Thyroid gland (tissue), 4 donors: Measurements from ENCODE around the gene NMNAT2. TPM values are rescaled to one million over a fixed set of nuclear protein-coding genes. Genes with fewer than 3 reads are reported as not detected.
"Not testable (repeated sequence)": the region's sequence is repeated elsewhere in the genome, so short reads cannot be mapped to it uniquely, and the experiment has no call there.

ENCODE experiments used
- DNase-seq, 2 donors: peaks; one replicate each; pipeline ENCODE4 v3.0.0-alpha.2; 2019
- H3K27ac ChIP-seq, 3 donors: fragments of 200-600 bp; sonication (generic); 1 replicate in 2 of 3; 2 replicates in 1 of 3; pipeline ENCODE4 v1.5.1; 2016 to 2019; ENCODE audit warnings: mild to moderate bottlenecking in 1 of 3, moderate library complexity in 1 of 3
- H3K27me3 ChIP-seq: fragments of 200-600 bp; sonication (generic); one replicate; pipeline ENCODE4 v1.5.1; 2019
- H3K36me3 ChIP-seq, 2 donors: fragments of 200-600 bp; sonication (generic); one replicate each; pipeline ENCODE4 v1.5.1; 2016 to 2019
- H3K4me1 ChIP-seq, 2 donors: fragments of 200-600 bp; sonication (generic); one replicate each; pipeline ENCODE4 v1.5.1; 2017 to 2019
- H3K4me3 ChIP-seq, 3 donors: fragments of 200-600 bp; sonication (generic); replicated peaks in 1 of 3; 1 replicate in 2 of 3; 2 replicates in 1 of 3; pipeline ENCODE4 v1.5.1; 2016; ENCODE audit warnings: mild to moderate bottlenecking in 1 of 3
- H3K9me3 ChIP-seq: fragments of 200-600 bp; sonication (generic); one replicate; pipeline ENCODE4 v1.5.1; 2017
- POLR2A ChIP-seq, 2 donors: fragments of 450-650 bp; IDR thresholded peaks; one replicate each; pipeline ENCODE4 v1.6.1; 2017; ENCODE audit warnings: antibody characterized with exemption in 2 of 2, mild to moderate bottlenecking in 2 of 2, moderate library complexity in 1 of 2
- WGBS, 2 donors: methylation state at CpG; one replicate each; pipeline ENCODE4 v1.1.5; 2017; 5-methylcytosine and 5-hydroxymethylcytosine counted together
- intact Hi-C: fragments of 100-400 bp; cut with DNase I; formaldehyde crosslinking; loops from one replicate; pipeline ENCODE4 v1.15.1; 2023
- total RNA-seq, 4 donors: library from RNA; depleted of rRNA; stranded (reverse); fragments of >200 nt; gene quantifications; one replicate each; pipeline ENCODE4 v1.2.3, GENCODE V29; 2016
- TF ChIP-seq, protein P1 (sequence below), 6 experiments: fragments of 200-600 bp in 3 of 6; fragments of 450-650 bp in 3 of 6; sonication (generic) in 3 of 6; IDR thresholded peaks; one replicate each; pipeline ENCODE4 v1.5.1; 2016 to 2019; ENCODE audit warnings: antibody characterized with exemption in 6 of 6, mild to moderate bottlenecking in 2 of 6, inconsistent platforms in 1 of 6, moderate library complexity in 1 of 6

Gene NMNAT2
- total RNA-seq, 4 donors from 2014 or later, result 7.6 to 39.5 (median 17.3) TPM

DNA sequence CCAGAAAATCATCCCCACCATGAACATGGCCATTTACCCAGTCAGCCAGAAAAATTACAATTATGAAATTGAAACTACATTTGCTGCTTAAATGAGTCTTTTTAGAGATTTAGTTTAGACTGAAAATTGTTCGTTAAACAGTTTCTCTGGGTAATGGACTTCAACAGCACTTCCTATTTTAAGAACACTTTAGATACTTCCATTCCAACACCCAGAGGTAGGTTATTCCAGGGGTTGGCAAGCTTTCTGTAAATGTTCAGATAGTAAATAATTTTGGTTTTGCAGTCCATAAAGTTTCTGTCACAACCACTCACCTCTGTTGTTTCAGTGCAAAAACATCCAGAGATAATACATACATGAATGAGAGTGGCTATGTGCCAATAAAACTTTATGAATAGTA is 10.2 kb downstream of the NMNAT2 start:
- Histone ChIP-seq H3K27me3 (no peaks in the 10 kb centered on the region), H3K9me3 (no peaks in the 10 kb centered on the region), H3K27ac (no peak overlapping the region), H3K36me3 (no peaks in the 10 kb centered on the region), H3K4me3 (no peak overlapping the region), H3K4me1 (no peaks in the 10 kb centered on the region)
- no peak for DNase-seq
- intact Hi-C loops, result no loop called here
- WGBS, 2 donors, result 83 to 85% methylated on average over 1 of the region's 1 CpG
- no peak for TF ChIP-seq POLR2A (IDR thresholded peaks at IDR 0.05)
- TF ChIP-seq, protein P1, sequence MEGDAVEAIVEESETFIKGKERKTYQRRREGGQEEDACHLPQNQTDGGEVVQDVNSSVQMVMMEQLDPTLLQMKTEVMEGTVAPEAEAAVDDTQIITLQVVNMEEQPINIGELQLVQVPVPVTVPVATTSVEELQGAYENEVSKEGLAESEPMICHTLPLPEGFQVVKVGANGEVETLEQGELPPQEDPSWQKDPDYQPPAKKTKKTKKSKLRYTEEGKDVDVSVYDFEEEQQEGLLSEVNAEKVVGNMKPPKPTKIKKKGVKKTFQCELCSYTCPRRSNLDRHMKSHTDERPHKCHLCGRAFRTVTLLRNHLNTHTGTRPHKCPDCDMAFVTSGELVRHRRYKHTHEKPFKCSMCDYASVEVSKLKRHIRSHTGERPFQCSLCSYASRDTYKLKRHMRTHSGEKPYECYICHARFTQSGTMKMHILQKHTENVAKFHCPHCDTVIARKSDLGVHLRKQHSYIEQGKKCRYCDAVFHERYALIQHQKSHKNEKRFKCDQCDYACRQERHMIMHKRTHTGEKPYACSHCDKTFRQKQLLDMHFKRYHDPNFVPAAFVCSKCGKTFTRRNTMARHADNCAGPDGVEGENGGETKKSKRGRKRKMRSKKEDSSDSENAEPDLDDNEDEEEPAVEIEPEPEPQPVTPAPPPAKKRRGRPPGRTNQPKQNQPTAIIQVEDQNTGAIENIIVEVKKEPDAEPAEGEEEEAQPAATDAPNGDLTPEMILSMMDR (IDR thresholded peaks at IDR 0.05), result no peak

DNA sequence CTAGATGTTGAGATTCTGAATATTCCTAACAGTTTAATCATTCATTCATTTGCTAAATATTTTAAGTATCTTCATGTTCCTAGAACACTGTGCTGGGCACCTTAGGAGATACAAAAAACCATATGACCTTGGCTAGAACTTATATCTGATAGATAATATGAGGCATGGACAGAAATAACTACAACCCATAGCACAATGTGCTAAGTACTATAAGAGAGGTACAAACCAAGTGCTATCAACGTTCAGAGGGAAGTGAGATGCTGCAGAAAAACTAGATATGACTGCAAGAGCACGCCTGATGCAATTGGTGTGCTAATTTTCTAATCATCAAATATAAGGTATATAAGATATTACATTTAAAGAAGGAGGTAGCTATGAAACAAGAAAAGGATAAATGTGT is 10.7 kb downstream of the NMNAT2 start:
- no peak overlapping the region for H3K4me3 ChIP-seq
- no peaks in the 10 kb centered on the region for H3K9me3 ChIP-seq
- 75 to 84% methylated on average over 2 of the region's 2 CpGs for WGBS, 2 donors
- no peak for DNase-seq
- no peak overlapping the region for H3K27ac ChIP-seq
- H3K4me1 ChIP-seq, result no peaks in the 10 kb centered on the region
- intact Hi-C loops, result no loop called here
- H3K27me3 ChIP-seq, result no peaks in the 10 kb centered on the region
- TF ChIP-seq, protein P1 (IDR thresholded peaks at IDR 0.05), result no peak
- no peak for TF ChIP-seq POLR2A (IDR thresholded peaks at IDR 0.05)
- no peaks in the 10 kb centered on the region for H3K36me3 ChIP-seq

DNA sequence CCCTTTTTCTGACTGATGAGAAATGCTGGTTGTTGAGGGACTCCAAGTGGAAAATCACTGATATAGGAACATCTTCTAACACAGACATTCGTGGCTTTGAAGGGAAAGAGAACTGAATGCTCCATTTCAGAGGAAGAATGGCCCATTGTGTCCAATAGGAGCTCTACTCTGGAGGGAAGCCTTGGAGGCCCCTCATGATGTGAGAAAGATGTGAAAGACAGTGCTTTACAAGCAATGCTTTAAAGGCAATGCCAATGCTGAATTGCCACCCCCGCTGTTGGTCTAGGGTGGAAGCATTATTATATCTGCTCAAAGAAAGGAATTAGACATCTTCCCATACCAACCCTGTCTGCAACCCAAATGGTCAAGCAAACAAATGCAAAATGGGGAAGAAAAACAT is 13.7 kb downstream of the NMNAT2 start:
- TF ChIP-seq, protein P1 (IDR thresholded peaks at IDR 0.05), result no peak
- TF ChIP-seq POLR2A (IDR thresholded peaks at IDR 0.05), result no peak
- Histone ChIP-seq H3K36me3 (no peaks in the 10 kb centered on the region), H3K4me3 (no peak overlapping the region), H3K27me3 (no peaks in the 10 kb centered on the region), H3K4me1 (no peaks in the 10 kb centered on the region), H3K9me3 (no peaks in the 10 kb centered on the region), H3K27ac (no peak overlapping the region)
- intact Hi-C loops, result no loop called here
- WGBS, 2 donors, result 49 to 60% methylated on average over 2 of the region's 2 CpGs
- DNase-seq, result no peak

DNA sequence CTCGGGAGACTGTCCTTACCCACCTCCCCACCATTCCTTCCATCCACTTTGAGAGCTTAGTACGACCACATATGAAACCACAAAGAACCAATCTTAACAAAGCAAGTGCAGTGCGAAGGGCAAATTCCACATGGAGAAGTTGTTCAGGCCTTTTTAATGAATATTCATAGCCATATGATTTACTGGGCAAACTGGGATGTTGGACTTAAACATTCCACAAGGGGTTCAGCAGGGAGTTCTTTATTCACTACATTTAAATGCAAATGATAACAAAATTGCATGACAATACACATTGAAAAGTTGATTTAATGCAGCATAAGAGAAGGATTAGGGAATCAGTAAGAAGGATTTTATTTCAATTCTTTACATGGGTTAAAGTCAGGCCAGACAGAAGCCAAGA is 14.7 kb downstream of the NMNAT2 start:
- no peak overlapping the region for H3K4me3 ChIP-seq
- no peak for TF ChIP-seq POLR2A (IDR thresholded peaks at IDR 0.05)
- TF ChIP-seq, protein P1 (IDR thresholded peaks at IDR 0.05), result no peak
- H3K27me3 ChIP-seq, result no peaks in the 10 kb centered on the region
- no peaks in the 10 kb centered on the region for H3K4me1 ChIP-seq
- intact Hi-C loops, result no loop called here
- no peaks in the 10 kb centered on the region for H3K9me3 ChIP-seq
- H3K27ac ChIP-seq, result no peak overlapping the region
- no peak for DNase-seq
- 54 to 65% methylated on average over 3 of the region's 3 CpGs for WGBS, 2 donors
- no peaks in the 10 kb centered on the region for H3K36me3 ChIP-seq

DNA sequence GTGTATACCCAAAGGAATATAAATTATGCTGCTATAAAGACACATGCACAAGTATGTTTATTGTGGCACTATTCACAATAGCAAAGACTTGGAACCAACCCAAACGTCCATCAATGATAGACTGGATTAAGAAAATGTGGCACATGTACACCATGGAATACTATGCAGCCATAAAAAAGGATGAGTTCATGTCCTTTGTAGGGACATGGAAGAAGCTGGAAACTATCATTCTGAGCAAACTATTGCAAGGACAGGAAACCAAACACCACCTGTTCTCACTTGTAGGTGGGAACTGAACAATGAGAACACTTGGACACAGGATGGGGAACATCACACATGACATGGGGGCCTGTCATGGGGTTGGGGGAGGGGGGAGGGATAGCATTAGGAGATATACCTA is 16.6 kb downstream of the NMNAT2 start:
- WGBS, 2 donors, result 50 to 59% methylated on average over 1 of the region's 1 CpG
- H3K36me3 ChIP-seq, intact Hi-C loops, H3K27ac ChIP-seq, H3K4me1 ChIP-seq, H3K9me3 ChIP-seq, DNase-seq, H3K4me3 ChIP-seq, H3K27me3 ChIP-seq: not testable (repeated sequence)

DNA sequence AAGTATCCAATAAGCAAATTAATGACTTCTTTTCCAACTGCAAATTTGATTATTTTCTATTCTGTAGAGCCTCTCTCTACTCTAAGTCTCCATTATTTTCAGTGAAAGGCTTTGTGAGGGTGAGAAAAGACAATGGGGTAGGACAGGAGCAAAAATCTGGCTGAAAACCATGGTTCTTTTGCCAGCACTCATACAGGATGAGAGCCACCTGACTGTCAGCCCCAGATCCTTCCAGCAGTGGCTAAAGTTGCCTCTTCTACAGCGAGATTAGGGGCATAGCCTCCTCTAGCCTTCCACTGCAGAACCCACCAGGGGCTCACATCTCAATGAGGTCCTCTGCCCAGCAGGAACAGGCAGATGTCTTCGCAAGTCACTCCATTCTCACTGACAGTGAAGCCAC is 23.7 kb downstream of the NMNAT2 start:
- 94 to 100% methylated on average over 2 of the region's 2 CpGs for WGBS, 2 donors

More for the DNA sequence above, 23.7 kb downstream of the NMNAT2 start:
- Histone ChIP-seq H3K36me3 (no peaks in the 10 kb centered on the region), H3K27me3 (no peaks in the 10 kb centered on the region), H3K9me3 (no peaks in the 10 kb centered on the region), H3K4me1 (peaks cover 0 to 22% of the 10 kb centered on the region in 2 donors), H3K27ac (no peak overlapping the region), H3K4me3 (no peak overlapping the region)
- DNase-seq, result no peak
- TF ChIP-seq, protein P1 (IDR thresholded peaks at IDR 0.05), result no peak
- TF ChIP-seq POLR2A (IDR thresholded peaks at IDR 0.05), result no peak
- intact Hi-C loops, result no loop called here
